ENCODE results near the gene EFNA4. TPM values are rescaled to one million over a fixed set of nuclear protein-coding genes. Genes with fewer than 3 reads are reported as not detected.

Gene EFNA4
- polyA plus RNA-seq, 1 donor, result 36.0 TPM

DNA sequence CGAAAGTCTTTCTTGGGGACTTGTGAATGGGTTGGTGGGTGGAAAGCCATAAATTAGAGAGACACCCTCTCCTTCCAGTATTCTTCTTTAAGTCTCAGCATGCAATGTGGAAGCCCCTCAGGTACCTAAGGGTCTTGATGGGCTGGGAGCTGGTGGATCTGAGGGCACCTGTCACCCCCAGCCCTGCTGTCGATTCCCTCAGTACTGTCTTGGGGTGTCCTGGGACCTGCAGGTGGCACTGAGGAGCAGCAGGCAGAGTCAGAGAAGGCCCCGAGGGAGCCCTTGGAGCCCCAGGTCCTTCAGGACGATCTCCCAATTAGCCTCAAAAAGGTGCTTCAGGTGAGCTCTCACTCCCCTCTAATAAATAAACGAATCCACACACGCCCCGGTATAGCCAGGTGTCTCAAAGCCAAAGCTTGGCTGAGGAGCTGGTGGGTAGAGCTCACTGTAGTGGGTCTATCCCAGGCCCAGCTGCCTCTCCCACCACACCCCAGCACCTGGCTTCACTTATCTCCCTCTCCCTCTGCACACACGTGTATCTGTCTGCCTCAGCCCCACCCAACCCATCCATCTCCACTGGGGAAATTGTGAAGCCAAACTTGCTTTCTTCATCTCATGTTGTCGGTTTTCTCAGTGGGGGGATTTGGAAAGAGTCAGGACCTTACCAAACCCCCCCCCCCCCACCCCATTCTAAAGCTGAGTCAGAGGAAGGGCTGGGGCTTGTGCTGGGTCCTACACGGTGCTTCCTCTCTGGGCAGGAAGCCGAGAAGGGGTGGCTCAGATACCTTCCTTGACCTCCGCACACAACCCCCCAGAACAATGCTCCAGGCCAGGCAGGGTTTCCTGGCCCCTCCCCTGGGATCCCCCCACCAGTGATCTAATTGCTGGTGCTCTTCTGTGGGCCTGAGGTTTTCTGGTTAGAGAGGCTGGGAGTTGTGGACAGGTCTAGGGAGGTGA is 10.8 kb upstream of the EFNA4 start:
- DNase-seq, result peak in 1 of 2 donors; percentile 34
- Histone ChIP-seq H3K9me3 (ENCODE audit: control insufficient read depth, low read depth, low read length) (peaks cover 2% of the 10 kb centered on the region), H3K4me1 (ENCODE audit: control insufficient read depth, insufficient read depth, low read length) (peaks cover 36% of the 10 kb centered on the region), H3K4me3 (ENCODE audit: low read length) (peak overlapping the region; percentile 51), H3K36me3 (ENCODE audit: control insufficient read depth, insufficient read depth, low read length) (peaks cover 15% of the 10 kb centered on the region), H3K27ac (ENCODE audit: low read length) (no peak overlapping the region), H3K27me3 (ENCODE audit: control insufficient read depth, insufficient read depth, low read length) (peaks cover 3% of the 10 kb centered on the region)
- no CpG with 5 or more reads among the region's 12 CpGs for WGBS (ENCODE audit: insufficient coverage, low lambda C conversion rate)

DNA sequence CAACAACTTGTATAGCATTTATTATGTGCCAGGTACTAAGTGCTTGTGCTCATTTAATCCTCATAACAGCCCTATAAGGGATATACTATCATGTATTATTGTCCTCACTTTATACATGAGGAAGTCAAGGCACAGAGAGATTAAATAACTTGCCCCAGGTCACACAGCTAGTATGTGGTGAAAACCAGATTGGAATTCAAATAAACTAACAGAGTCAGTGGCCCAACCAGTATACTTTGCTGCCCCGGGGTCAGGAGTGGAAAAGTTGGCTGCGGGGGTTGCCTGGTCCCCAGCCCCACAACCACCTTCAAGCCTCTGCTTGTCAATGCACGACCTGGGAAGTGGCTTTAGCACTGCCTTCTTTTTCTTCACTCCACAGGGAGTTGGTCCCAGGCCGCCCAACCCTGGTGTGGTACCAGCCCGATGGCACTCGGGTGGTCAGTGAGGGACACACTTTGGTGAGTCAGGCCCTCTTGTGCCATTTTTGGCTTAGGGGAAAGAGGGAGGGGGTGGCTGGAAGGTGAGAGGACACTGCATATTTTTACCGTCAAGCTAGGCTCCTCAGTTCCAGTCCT is 9.9 kb upstream of the EFNA4 start:
- H3K4me3 ChIP-seq (ENCODE audit: low read length), result no peak overlapping the region
- H3K36me3 ChIP-seq (ENCODE audit: control insufficient read depth, insufficient read depth, low read length), result peaks cover 22% of the 10 kb centered on the region
- H3K4me1 ChIP-seq (ENCODE audit: control insufficient read depth, insufficient read depth, low read length), result peaks cover 34% of the 10 kb centered on the region

GRCh38 chr1:155057104-155057503 is 6.4 kb upstream of the EFNA4 start:
- H3K36me3 ChIP-seq (ENCODE audit: control insufficient read depth, insufficient read depth, low read length), result peaks cover 22% of the 10 kb centered on the region
- no CpG with 5 or more reads among the region's 8 CpGs for WGBS (ENCODE audit: insufficient coverage, low lambda C conversion rate)
- peaks cover 17% of the 10 kb centered on the region for H3K4me1 ChIP-seq (ENCODE audit: control insufficient read depth, insufficient read depth, low read length)
- no peak overlapping the region for H3K27ac ChIP-seq (ENCODE audit: low read length)
- no peak overlapping the region for H3K4me3 ChIP-seq (ENCODE audit: low read length)
- no peaks in the 10 kb centered on the region for H3K27me3 ChIP-seq (ENCODE audit: control insufficient read depth, insufficient read depth, low read length)
- no peak for DNase-seq
- no peaks in the 10 kb centered on the region for H3K9me3 ChIP-seq (ENCODE audit: control insufficient read depth, low read depth, low read length)

More for the DNA sequence above, 9.9 kb upstream of the EFNA4 start:
- Histone ChIP-seq H3K27ac (ENCODE audit: low read length) (no peak overlapping the region), H3K9me3 (ENCODE audit: control insufficient read depth, low read depth, low read length) (peaks cover 2% of the 10 kb centered on the region), H3K27me3 (ENCODE audit: control insufficient read depth, insufficient read depth, low read length) (peaks cover 3% of the 10 kb centered on the region)
- no peak for DNase-seq
- no CpG with 5 or more reads among the region's 7 CpGs for WGBS (ENCODE audit: insufficient coverage, low lambda C conversion rate)

DNA sequence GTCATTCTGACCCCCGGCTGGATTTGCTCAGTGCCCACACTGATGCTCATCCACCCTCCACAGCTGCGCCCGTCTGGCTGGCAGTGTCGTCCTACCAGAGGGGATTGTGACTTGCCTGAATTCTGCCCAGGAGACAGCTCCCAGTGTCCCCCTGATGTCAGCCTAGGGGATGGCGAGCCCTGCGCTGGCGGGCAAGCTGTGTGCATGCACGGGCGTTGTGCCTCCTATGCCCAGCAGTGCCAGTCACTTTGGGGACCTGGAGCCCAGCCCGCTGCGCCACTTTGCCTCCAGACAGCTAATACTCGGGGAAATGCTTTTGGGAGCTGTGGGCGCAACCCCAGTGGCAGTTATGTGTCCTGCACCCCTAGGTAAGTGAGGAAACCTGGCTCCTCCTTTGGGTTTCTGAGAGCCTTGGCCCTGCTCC is 5.7 kb upstream of the EFNA4 start:
- Histone ChIP-seq H3K36me3 (ENCODE audit: control insufficient read depth, insufficient read depth, low read length) (peaks cover 22% of the 10 kb centered on the region), H3K4me1 (ENCODE audit: control insufficient read depth, insufficient read depth, low read length) (peaks cover 17% of the 10 kb centered on the region), H3K9me3 (ENCODE audit: control insufficient read depth, low read depth, low read length) (no peaks in the 10 kb centered on the region), H3K27me3 (ENCODE audit: control insufficient read depth, insufficient read depth, low read length) (peaks cover 3% of the 10 kb centered on the region), H3K4me3 (ENCODE audit: low read length) (no peak overlapping the region), H3K27ac (ENCODE audit: low read length) (no peak overlapping the region)
- WGBS (ENCODE audit: insufficient coverage, low lambda C conversion rate), result no CpG with 5 or more reads among the region's 13 CpGs
- no peak for DNase-seq

DNA sequence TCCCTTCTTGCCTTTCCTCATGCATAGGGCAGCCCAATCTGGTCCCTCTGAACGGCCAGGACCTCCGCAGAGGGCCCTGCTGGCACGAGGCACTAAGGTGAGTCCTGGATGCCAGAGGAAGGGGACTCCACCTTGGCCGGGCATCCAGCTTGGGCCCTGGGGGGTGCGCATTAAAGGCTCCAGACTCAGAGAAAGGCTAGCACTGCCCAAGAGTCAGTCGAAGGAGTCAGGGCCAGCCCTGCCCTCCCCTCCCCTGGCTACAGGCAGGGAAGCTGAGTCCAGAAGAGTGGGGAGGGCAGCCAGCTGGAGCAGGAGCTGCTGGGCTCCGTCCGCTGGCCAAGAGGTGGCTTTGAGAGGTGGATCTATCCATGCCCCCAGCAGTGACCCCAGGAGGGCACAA is 2.8 kb upstream of the EFNA4 start:
- Histone ChIP-seq H3K4me3 (ENCODE audit: low read length) (no peak overlapping the region), H3K9me3 (ENCODE audit: control insufficient read depth, low read depth, low read length) (no peaks in the 10 kb centered on the region), H3K4me1 (ENCODE audit: control insufficient read depth, insufficient read depth, low read length) (peaks cover 26% of the 10 kb centered on the region), H3K27me3 (ENCODE audit: control insufficient read depth, insufficient read depth, low read length) (peaks cover 3% of the 10 kb centered on the region), H3K27ac (ENCODE audit: low read length) (no peak overlapping the region), H3K36me3 (ENCODE audit: control insufficient read depth, insufficient read depth, low read length) (peaks cover 18% of the 10 kb centered on the region)
- no peak for DNase-seq
- no CpG with 5 or more reads among the region's 8 CpGs for WGBS (ENCODE audit: insufficient coverage, low lambda C conversion rate)

GRCh38 chr1:155061381-155062150 is 2.0 kb upstream of the EFNA4 start:
- H3K4me3 ChIP-seq (ENCODE audit: low read length), result no peak overlapping the region
- H3K27me3 ChIP-seq (ENCODE audit: control insufficient read depth, insufficient read depth, low read length), result peaks cover 3% of the 10 kb centered on the region
- peak; percentile 80 to 90 for DNase-seq
- no CpG with 5 or more reads among the region's 21 CpGs for WGBS (ENCODE audit: insufficient coverage, low lambda C conversion rate)
- H3K27ac ChIP-seq (ENCODE audit: low read length), result no peak overlapping the region
- peaks cover 32% of the 10 kb centered on the region for H3K4me1 ChIP-seq (ENCODE audit: control insufficient read depth, insufficient read depth, low read length)
- H3K9me3 ChIP-seq (ENCODE audit: control insufficient read depth, low read depth, low read length), result no peaks in the 10 kb centered on the region
- peaks cover 15% of the 10 kb centered on the region for H3K36me3 ChIP-seq (ENCODE audit: control insufficient read depth, insufficient read depth, low read length)

- peaks cover 17% of the 10 kb centered on the region for H3K36me3 ChIP-seq (ENCODE audit: control insufficient read depth, insufficient read depth, low read length)
- H3K27me3 ChIP-seq (ENCODE audit: control insufficient read depth, insufficient read depth, low read length), result peaks cover 3% of the 10 kb centered on the region
- no CpG with 5 or more reads among the region's 29 CpGs for WGBS (ENCODE audit: insufficient coverage, low lambda C conversion rate)
- peaks cover 39% of the 10 kb centered on the region for H3K4me1 ChIP-seq (ENCODE audit: control insufficient read depth, insufficient read depth, low read length)
- peak overlapping the region; percentile 76 for H3K4me3 ChIP-seq (ENCODE audit: low read length)
- DNase-seq, result peak in 1 of 2 donors; percentile 21
- H3K27ac ChIP-seq (ENCODE audit: low read length), result no peak overlapping the region
- no peaks in the 10 kb centered on the region for H3K9me3 ChIP-seq (ENCODE audit: control insufficient read depth, low read depth, low read length)
Observed at GRCh38 chr1:155062151-155062686, 1.3 kb upstream of the EFNA4 start.

DNA sequence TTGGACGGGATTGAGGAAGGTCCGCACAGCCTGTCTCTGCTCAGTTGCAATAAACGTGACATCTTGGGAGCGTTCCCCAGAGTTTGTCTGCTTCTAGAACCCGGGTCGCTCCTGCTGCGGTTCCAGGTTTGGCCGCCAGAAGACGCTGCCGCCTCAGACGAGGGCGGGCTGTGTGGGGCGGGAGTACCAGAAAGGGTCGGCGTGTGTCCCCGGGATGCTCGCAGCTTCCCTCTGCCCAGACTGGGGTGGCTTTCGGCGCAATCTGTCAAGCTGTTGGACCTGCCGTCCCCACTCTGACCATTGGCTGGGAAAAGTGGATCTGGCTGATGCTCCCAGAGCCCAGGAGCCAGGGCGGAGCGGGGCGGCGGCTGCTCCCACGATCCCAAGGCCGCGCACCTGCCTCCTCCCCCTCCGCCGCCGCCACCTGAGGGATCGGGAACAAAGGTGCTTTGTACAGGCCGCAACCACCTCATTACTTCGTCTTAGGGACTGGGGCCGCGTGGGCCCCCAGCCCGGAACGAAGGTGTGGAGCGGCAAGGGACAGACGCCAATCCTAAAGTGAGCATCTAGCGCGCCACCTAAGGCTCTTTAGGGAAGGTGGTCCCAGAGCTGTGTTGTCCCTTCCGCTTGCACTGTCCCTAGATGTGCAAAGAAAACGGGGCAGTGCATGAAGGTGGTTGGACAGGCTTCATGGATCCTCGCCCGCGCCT is 683 bp upstream of the EFNA4 start:
- Histone ChIP-seq H3K4me1 (ENCODE audit: control insufficient read depth, insufficient read depth, low read length) (peaks cover 41% of the 10 kb centered on the region), H3K9me3 (ENCODE audit: control insufficient read depth, low read depth, low read length) (no peaks in the 10 kb centered on the region), H3K27ac (ENCODE audit: low read length) (peak overlapping the region; percentile 95), H3K27me3 (ENCODE audit: control insufficient read depth, insufficient read depth, low read length) (peaks cover 3% of the 10 kb centered on the region), H3K4me3 (ENCODE audit: low read length) (peak overlapping the region; percentile 76), H3K36me3 (ENCODE audit: control insufficient read depth, insufficient read depth, low read length) (peaks cover 18% of the 10 kb centered on the region)
- WGBS (ENCODE audit: insufficient coverage, low lambda C conversion rate), result no CpG with 5 or more reads among the region's 46 CpGs
- DNase-seq, result peak in 1 of 2 donors; percentile 82

DNA sequence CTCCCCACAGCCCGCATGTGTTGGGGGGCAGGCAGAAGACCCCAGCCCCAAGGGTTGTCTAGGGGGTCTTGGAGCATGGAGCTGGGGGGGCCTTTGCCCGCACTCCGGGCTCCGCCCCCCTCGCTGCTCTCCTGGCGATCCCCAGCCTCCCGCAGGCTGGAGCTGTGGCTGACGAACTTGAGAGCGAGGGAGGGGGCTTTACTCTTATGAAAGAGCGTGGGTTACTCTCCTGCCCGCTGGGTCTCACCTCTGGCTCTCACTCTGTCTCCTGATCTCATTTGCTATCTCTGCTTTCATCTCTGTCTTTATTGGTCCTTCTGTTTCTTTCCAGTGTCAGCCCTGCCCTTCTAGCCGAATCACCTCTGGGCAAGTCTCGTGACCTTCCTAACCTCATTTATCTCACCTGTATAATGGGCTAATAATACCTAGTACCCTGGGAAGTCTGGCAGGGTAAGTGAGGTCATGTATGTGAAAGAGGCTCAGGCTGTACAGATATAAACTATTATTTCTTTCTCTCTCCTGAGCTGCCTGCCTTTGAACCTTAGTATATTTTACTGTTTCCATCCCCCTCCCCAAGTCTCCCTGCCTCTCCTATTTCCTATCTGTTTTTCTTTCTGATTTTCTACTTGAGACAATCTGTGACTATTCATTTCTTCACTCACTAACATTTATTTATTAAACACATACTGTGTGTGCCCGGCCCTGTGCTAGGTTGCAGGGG is 731 bp downstream of the EFNA4 start:
- WGBS (ENCODE audit: insufficient coverage, low lambda C conversion rate), result no CpG with 5 or more reads among the region's 14 CpGs
- H3K27ac ChIP-seq (ENCODE audit: low read length), result peak overlapping the region; percentile 95
- DNase-seq, result peak in 1 of 2 donors; percentile 60
- H3K4me3 ChIP-seq (ENCODE audit: low read length), result peak overlapping the region; percentile 76
- H3K36me3 ChIP-seq (ENCODE audit: control insufficient read depth, insufficient read depth, low read length), result peaks cover 24% of the 10 kb centered on the region
- H3K9me3 ChIP-seq (ENCODE audit: control insufficient read depth, low read depth, low read length), result no peaks in the 10 kb centered on the region
- H3K4me1 ChIP-seq (ENCODE audit: control insufficient read depth, insufficient read depth, low read length), result peaks cover 50% of the 10 kb centered on the region
- peaks cover 3% of the 10 kb centered on the region for H3K27me3 ChIP-seq (ENCODE audit: control insufficient read depth, insufficient read depth, low read length)
